ENCODE measurements around the gene ANKRD13D. TPM values are rescaled to one million over a fixed set of nuclear protein-coding genes. Genes with fewer than 3 reads are reported as not detected.

The ANKRD13D gene
- total RNA-seq, 1 donor from 2014 or later, result 40.8 TPM

DNA sequence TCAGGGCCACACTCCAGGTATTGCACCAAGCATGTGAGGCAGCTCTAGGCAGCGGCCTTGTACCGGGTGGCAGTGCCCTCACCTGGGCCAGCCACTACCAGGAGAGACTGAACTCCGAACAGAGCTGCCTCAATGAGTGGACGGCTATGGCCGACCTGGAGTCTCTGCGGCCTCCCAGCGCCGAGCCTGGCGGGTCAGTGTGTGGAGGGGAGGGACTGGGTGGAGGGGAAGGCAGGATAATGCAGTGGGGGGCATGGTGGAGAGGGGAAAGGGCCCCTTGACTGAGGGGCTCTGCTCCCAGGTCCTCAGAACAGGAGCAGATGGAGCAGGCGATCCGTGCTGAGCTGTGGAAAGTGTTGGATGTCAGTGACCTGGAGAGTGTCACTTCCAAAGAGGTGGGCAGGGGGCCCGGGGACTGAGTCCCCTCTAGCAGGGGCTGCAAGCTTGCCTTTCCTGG is 18.5 kb downstream of the ANKRD13D start:
- FAIRE-seq (no peak), DNase-seq (ENCODE audit: low read depth) (no peak)
- H3K4me1 Mint-ChIP-seq (ENCODE audit: low read depth, unreplicated experiment), result peaks cover 5% of the 10 kb centered on the region
- peaks cover 2% of the 10 kb centered on the region for H3K27me3 Mint-ChIP-seq (ENCODE audit: low read depth, unreplicated experiment)
- H3K4me2 ChIP-seq (ENCODE audit: low read length), result no peak overlapping the region
- H3K9me3 ChIP-seq (ENCODE audit: insufficient read depth, low read depth, low read length), result no peaks in the 10 kb centered on the region
- H3K36me3 ChIP-seq (ENCODE audit: insufficient read depth, low read length), result no peaks in the 10 kb centered on the region
- no peaks in the 10 kb centered on the region for H3K9me3 Mint-ChIP-seq (ENCODE audit: unreplicated experiment)
- H3K4me3 Mint-ChIP-seq (ENCODE audit: unreplicated experiment), result no peak overlapping the region
- H3K79me2 ChIP-seq (ENCODE audit: insufficient read depth, low read length), result no peaks in the 10 kb centered on the region
- no peak overlapping the region for H2AFZ ChIP-seq (ENCODE audit: low read depth, low read length)
- no peak overlapping the region for H3K27ac Mint-ChIP-seq (ENCODE audit: unreplicated experiment)
- TF ChIP-seq, protein P1, sequence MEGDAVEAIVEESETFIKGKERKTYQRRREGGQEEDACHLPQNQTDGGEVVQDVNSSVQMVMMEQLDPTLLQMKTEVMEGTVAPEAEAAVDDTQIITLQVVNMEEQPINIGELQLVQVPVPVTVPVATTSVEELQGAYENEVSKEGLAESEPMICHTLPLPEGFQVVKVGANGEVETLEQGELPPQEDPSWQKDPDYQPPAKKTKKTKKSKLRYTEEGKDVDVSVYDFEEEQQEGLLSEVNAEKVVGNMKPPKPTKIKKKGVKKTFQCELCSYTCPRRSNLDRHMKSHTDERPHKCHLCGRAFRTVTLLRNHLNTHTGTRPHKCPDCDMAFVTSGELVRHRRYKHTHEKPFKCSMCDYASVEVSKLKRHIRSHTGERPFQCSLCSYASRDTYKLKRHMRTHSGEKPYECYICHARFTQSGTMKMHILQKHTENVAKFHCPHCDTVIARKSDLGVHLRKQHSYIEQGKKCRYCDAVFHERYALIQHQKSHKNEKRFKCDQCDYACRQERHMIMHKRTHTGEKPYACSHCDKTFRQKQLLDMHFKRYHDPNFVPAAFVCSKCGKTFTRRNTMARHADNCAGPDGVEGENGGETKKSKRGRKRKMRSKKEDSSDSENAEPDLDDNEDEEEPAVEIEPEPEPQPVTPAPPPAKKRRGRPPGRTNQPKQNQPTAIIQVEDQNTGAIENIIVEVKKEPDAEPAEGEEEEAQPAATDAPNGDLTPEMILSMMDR (IDR thresholded peaks at IDR 0.05; ENCODE audit: insufficient read depth, low read depth, low read length), result no peak
- no peak for TF ChIP-seq EZH2 (IDR thresholded peaks at IDR 0.05; ENCODE audit: insufficient read depth, low read length)
- H3K9ac ChIP-seq (ENCODE audit: low read length), result no peak overlapping the region
- H4K20me1 ChIP-seq (ENCODE audit: insufficient read depth, low read length), result peaks cover 2% of the 10 kb centered on the region
- no peak overlapping the region for H3K4me3 ChIP-seq (ENCODE audit: insufficient read depth, low read depth, low read length)
- no peak overlapping the region for H3K27ac ChIP-seq (ENCODE audit: low read depth, low read length)
- no peaks in the 10 kb centered on the region for H3K27me3 ChIP-seq (ENCODE audit: insufficient read depth, low read length)
- peaks cover 10% of the 10 kb centered on the region for H3K4me1 ChIP-seq (ENCODE audit: insufficient read depth, low read length)
- peaks cover 5% of the 10 kb centered on the region for H3K36me3 Mint-ChIP-seq (ENCODE audit: low read depth, unreplicated experiment)

DNA sequence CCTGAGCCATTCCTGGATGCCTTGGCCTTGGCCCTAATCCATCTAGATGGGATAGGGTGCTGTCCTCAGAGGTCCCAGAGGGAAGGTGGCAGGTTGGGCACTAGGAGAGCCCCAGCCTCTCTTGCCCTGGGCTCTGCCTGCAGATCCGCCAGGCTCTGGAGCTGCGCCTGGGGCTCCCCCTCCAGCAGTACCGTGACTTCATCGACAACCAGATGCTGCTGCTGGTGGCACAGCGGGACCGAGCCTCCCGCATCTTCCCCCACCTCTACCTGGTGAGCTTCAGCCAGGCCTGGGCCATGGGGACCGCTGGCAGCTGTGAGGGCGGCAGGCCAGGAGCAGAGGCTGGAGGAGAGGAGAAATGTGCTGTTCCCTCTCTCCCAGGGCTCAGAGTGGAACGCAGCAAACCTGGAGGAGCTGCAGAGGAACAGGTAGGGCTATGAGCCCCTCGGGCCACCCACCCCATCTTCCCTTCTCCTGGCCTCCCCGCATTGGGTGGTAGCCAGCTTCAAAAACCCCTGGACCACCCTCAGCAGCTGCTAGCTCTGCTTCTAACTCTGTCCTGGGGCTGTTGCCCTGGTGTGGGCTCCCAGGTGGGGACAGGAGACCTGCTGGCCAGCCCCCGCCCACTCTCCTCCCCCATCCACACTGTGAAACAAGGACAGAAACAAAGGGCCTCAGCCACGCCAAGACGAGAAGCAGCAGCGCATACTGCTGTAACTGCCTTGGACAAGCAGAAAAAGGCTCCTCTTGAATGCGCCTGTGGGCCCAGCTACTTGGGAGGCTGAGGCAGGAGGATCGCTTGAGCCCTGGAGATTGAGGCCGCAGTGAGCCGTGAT is 19.1 kb downstream of the ANKRD13D start:
- TF ChIP-seq EZH2 (IDR thresholded peaks at IDR 0.05; ENCODE audit: insufficient read depth, low read length), result no peak
- TF ChIP-seq, protein P1 (IDR thresholded peaks at IDR 0.05; ENCODE audit: insufficient read depth, low read depth, low read length), result no peak
- Mint-ChIP-seq H3K4me3 (ENCODE audit: unreplicated experiment) (no peak overlapping the region), H3K4me1 (ENCODE audit: low read depth, unreplicated experiment) (peaks cover 5% of the 10 kb centered on the region), H3K36me3 (ENCODE audit: low read depth, unreplicated experiment) (peaks cover 5% of the 10 kb centered on the region), H3K9me3 (ENCODE audit: unreplicated experiment) (no peaks in the 10 kb centered on the region), H3K27me3 (ENCODE audit: low read depth, unreplicated experiment) (peaks cover 2% of the 10 kb centered on the region), H3K27ac (ENCODE audit: unreplicated experiment) (no peak overlapping the region)
- Histone ChIP-seq H3K79me2 (ENCODE audit: insufficient read depth, low read length) (no peaks in the 10 kb centered on the region), H2AFZ (ENCODE audit: low read depth, low read length) (no peak overlapping the region), H3K4me2 (ENCODE audit: low read length) (no peak overlapping the region), H3K4me1 (ENCODE audit: insufficient read depth, low read length) (peaks cover 10% of the 10 kb centered on the region), H3K27ac (ENCODE audit: low read depth, low read length) (no peak overlapping the region), H3K36me3 (ENCODE audit: insufficient read depth, low read length) (no peaks in the 10 kb centered on the region), H4K20me1 (ENCODE audit: insufficient read depth, low read length) (no peaks in the 10 kb centered on the region), H3K9me3 (ENCODE audit: insufficient read depth, low read depth, low read length) (no peaks in the 10 kb centered on the region), H3K9ac (ENCODE audit: low read length) (no peak overlapping the region), H3K27me3 (ENCODE audit: insufficient read depth, low read length) (no peaks in the 10 kb centered on the region), H3K4me3 (ENCODE audit: insufficient read depth, low read depth, low read length) (no peak overlapping the region)
- no peak for FAIRE-seq
- DNase-seq (ENCODE audit: low read depth), result no peak

DNA sequence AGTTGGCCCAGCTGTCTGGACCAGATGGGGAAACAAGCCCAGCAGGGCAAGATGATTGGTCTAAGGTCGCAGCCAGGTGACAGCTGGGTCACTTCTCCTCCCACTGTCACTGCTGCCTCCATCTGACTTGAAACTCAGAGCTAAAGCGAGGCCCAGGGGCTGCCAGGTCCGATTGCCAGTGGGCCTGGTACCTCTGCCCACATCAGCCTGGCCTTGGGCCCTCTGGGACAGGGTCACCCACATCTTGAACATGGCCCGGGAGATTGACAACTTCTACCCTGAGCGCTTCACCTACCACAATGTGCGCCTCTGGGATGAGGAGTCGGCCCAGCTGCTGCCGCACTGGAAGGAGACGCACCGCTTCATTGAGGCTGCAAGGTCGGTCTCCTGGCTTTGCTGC is 20.1 kb downstream of the ANKRD13D start:
- Histone ChIP-seq H3K9me3 (ENCODE audit: insufficient read depth, low read depth, low read length) (no peaks in the 10 kb centered on the region), H3K27me3 (ENCODE audit: insufficient read depth, low read length) (no peaks in the 10 kb centered on the region), H2AFZ (ENCODE audit: low read depth, low read length) (no peak overlapping the region), H3K79me2 (ENCODE audit: insufficient read depth, low read length) (no peaks in the 10 kb centered on the region), H3K4me2 (ENCODE audit: low read length) (no peak overlapping the region), H3K4me3 (ENCODE audit: insufficient read depth, low read depth, low read length) (no peak overlapping the region), H3K36me3 (ENCODE audit: insufficient read depth, low read length) (no peaks in the 10 kb centered on the region), H3K4me1 (ENCODE audit: insufficient read depth, low read length) (peaks cover 7% of the 10 kb centered on the region), H3K27ac (ENCODE audit: low read depth, low read length) (no peak overlapping the region), H3K9ac (ENCODE audit: low read length) (no peak overlapping the region), H4K20me1 (ENCODE audit: insufficient read depth, low read length) (no peaks in the 10 kb centered on the region)
- Mint-ChIP-seq H3K27ac (ENCODE audit: unreplicated experiment) (no peak overlapping the region), H3K36me3 (ENCODE audit: low read depth, unreplicated experiment) (peaks cover 5% of the 10 kb centered on the region), H3K27me3 (ENCODE audit: low read depth, unreplicated experiment) (peaks cover 2% of the 10 kb centered on the region), H3K9me3 (ENCODE audit: unreplicated experiment) (no peaks in the 10 kb centered on the region), H3K4me3 (ENCODE audit: unreplicated experiment) (no peak overlapping the region), H3K4me1 (ENCODE audit: low read depth, unreplicated experiment) (peaks cover 5% of the 10 kb centered on the region)
- DNase-seq (ENCODE audit: low read depth) (no peak), FAIRE-seq (no peak)
- no peak for TF ChIP-seq EZH2 (IDR thresholded peaks at IDR 0.05; ENCODE audit: insufficient read depth, low read length)
- TF ChIP-seq, protein P1 (IDR thresholded peaks at IDR 0.05; ENCODE audit: insufficient read depth, low read depth, low read length), result no peak

Measured in astrocyte (in vitro differentiated cells and primary cell).